OCI-LY7 (cell line): ENCODE data around the gene NOLC1. TPM values are rescaled to one million over a fixed set of nuclear protein-coding genes. Genes with fewer than 3 reads are reported as not detected.

Experiments used
- BruUV-seq: library from RNA; stranded (reverse); fragments of 400-500 nt; replicated peaks from 2 replicates; lab custom pipeline; 2021; lab: Mats Ljungman, UMichigan
- CTCF ChIA-PET: fragments of 300-600 bp; sonication (Branson Sonifier 250); formaldehyde crosslinking; loops from one replicate; lab custom pipeline; 2022; ENCODE audit warnings: antibody characterized with exemption; ENCODE audit not compliant: unreplicated experiment; lab: Charles Lee
- POLR2A ChIA-PET: fragments of 300-600 bp; sonication (Branson Sonifier 250); formaldehyde crosslinking; loops from one replicate; lab custom pipeline; 2022; ENCODE audit warnings: antibody characterized with exemption; lab: Charles Lee
- DNase-seq: peaks from one replicate; pipeline ENCODE4 v3.0.0-alpha.2; 2015; ENCODE audit warnings: low spot score
- H2AFZ ChIP-seq: fragments of 200-600 bp; sonication (generic), shearing (Covaris generic); 2 replicates; pipeline ENCODE4 v1.6.1; 2014; ENCODE audit warnings: mild to moderate bottlenecking, antibody characterized with exemption, low read length, moderate library complexity
- H3K27ac ChIP-seq: fragments of 200-600 bp; sonication (generic); 2 replicates; pipeline ENCODE4 v1.5.1; 2014; ENCODE audit warnings: mixed run types, low read depth, mild to moderate bottlenecking, moderate library complexity, low read length, inconsistent platforms; ENCODE audit not compliant: poor library complexity, severe bottlenecking
- H3K36me3 ChIP-seq: fragments of 200-600 bp; sonication (generic); 2 replicates; pipeline ENCODE4 v1.6.1; 2014; ENCODE audit warnings: mild to moderate bottlenecking, antibody characterized with exemption, low read length, moderate library complexity, mixed read lengths; ENCODE audit not compliant: insufficient read depth
- H3K4me1 ChIP-seq: fragments of 200-600 bp; sonication (generic); 2 replicates; pipeline ENCODE4 v1.5.1; 2014; ENCODE audit warnings: mild to moderate bottlenecking, low read length; ENCODE audit not compliant: insufficient read depth, poor library complexity, severe bottlenecking
- H3K4me2 ChIP-seq: fragments of 200-600 bp; sonication (generic); 2 replicates; pipeline ENCODE4 v1.6.1; 2014; ENCODE audit warnings: mild to moderate bottlenecking, low read length
- H3K4me3 ChIP-seq: fragments of 200-600 bp; sonication (generic); 2 replicates; pipeline ENCODE4 v1.5.1; 2014; ENCODE audit warnings: mild to moderate bottlenecking, low read depth, low read length; ENCODE audit not compliant: poor library complexity, severe bottlenecking
- H3K79me2 ChIP-seq: fragments of 200-600 bp; sonication (generic); 2 replicates; pipeline ENCODE4 v1.6.1; 2016; ENCODE audit warnings: low read depth, mild to moderate bottlenecking, low read length, moderate library complexity, mixed read lengths; ENCODE audit not compliant: insufficient read depth
- H3K9me2 ChIP-seq: fragments of 200-600 bp; sonication (generic); 2 replicates; pipeline ENCODE4 v1.6.1; 2016; ENCODE audit warnings: mild to moderate bottlenecking, low read length, mixed read lengths; ENCODE audit not compliant: insufficient read depth
- H3K9me3 ChIP-seq: fragments of 200-600 bp; sonication (generic); 2 replicates; pipeline ENCODE4 v1.6.1; 2014; ENCODE audit warnings: mild to moderate bottlenecking, mixed run types, low read length, mixed read lengths
- H4K20me1 ChIP-seq: fragments of 200-600 bp; sonication (generic); 2 replicates; pipeline ENCODE4 v1.6.1; 2014; ENCODE audit warnings: mild to moderate bottlenecking, antibody characterized with exemption, low read length, moderate library complexity, mixed read lengths; ENCODE audit not compliant: insufficient read depth
- CTCF ChIP-seq: fragments of 200-600 bp; sonication (generic); conservative IDR thresholded peaks from 2 replicates; pipeline ENCODE4 v1.5.1; 2014; ENCODE audit warnings: mild to moderate bottlenecking, antibody characterized with exemption, low read length, moderate library complexity, mixed read lengths
- EZH2phosphoT487 ChIP-seq: fragments of 200-600 bp; sonication (generic); IDR thresholded peaks from 2 replicates; pipeline ENCODE4 v1.6.1; 2018; ENCODE audit warnings: low read depth, borderline replicate concordance, mild to moderate bottlenecking, mixed run types, antibody characterized with exemption, low read length, moderate library complexity, mixed read lengths
- intact Hi-C: fragments of 100-400 bp; cut with micrococcal nuclease; formaldehyde crosslinking; loops from one replicate; pipeline ENCODE4 v1.10.0; 2022; ENCODE audit not compliant: unreplicated experiment
- total RNA-seq, 2 experiments: library from RNA; depleted of rRNA in 1 of 2; stranded (reverse); fragments of >200 nt in 1 of 2; shearing (Covaris generic) in 1 of 2; gene quantifications; 2 replicates each; pipeline ENCODE4 v1.2.3, GENCODE V29; 2014 to 2022

The NOLC1 gene
- total RNA-seq, 2 experiments from 2014 or later, result 93.5 to 152 TPM

GRCh38 chr10:102139281-102140110 lies 12.7 kb upstream of the NOLC1 start:
- Histone ChIP-seq H3K4me3 (no peak overlapping the region), H3K9me3 (no peaks in the 10 kb centered on the region), H2AFZ (no peak overlapping the region), H3K79me2 (peaks cover 66% of the 10 kb centered on the region), H3K36me3 (peaks cover 98% of the 10 kb centered on the region), H3K4me2 (no peak overlapping the region), H3K27ac (no peak overlapping the region), H3K4me1 (peaks cover 19% of the 10 kb centered on the region), H3K9me2 (no peaks in the 10 kb centered on the region), H4K20me1 (peaks cover 17% of the 10 kb centered on the region)
- intact Hi-C loops, result no loop called here
- CTCF ChIA-PET, result no interaction called here
- no TSS peak for BruUV-seq
- DNase-seq, result no peak
- TF ChIP-seq CTCF (no peak), EZH2phosphoT487 (no peak)
- POLR2A ChIA-PET, result interaction anchor here (1.0 kb wide), 2 partner anchors 37 to 40 kb away, joined by 3 read pairs; no protein-coding TSS in a partner anchor

GRCh38 chr10:102140218-102140617 lies 12.0 kb upstream of the NOLC1 start:
- Histone ChIP-seq H3K9me3 (no peaks in the 10 kb centered on the region), H4K20me1 (peaks cover 10% of the 10 kb centered on the region), H3K9me2 (no peaks in the 10 kb centered on the region), H3K36me3 (peaks cover 98% of the 10 kb centered on the region), H3K4me3 (no peak overlapping the region), H3K79me2 (peaks cover 59% of the 10 kb centered on the region), H3K4me1 (peaks cover 12% of the 10 kb centered on the region), H3K4me2 (no peak overlapping the region), H2AFZ (no peak overlapping the region), H3K27ac (no peak overlapping the region)
- CTCF ChIA-PET, result no interaction called here
- TF ChIP-seq CTCF (no peak), EZH2phosphoT487 (no peak)
- POLR2A ChIA-PET, result interaction anchor here (1.0 kb wide), 1 partner anchor 38 kb away, joined by 3 read pairs; no protein-coding TSS in a partner anchor
- BruUV-seq, result TSS peak; percentile 6
- no peak for DNase-seq
- intact Hi-C loops, result no loop called here

GRCh38 chr10:102140913-102141540 lies 11.2 kb upstream of the NOLC1 start:
- Histone ChIP-seq H3K9me2 (no peaks in the 10 kb centered on the region), H2AFZ (no peak overlapping the region), H3K4me3 (no peak overlapping the region), H3K4me1 (peaks cover 4% of the 10 kb centered on the region), H3K27ac (no peak overlapping the region), H3K9me3 (no peaks in the 10 kb centered on the region), H3K79me2 (peaks cover 51% of the 10 kb centered on the region), H4K20me1 (peaks cover 5% of the 10 kb centered on the region), H3K4me2 (no peak overlapping the region), H3K36me3 (peaks cover 96% of the 10 kb centered on the region)
- TF ChIP-seq EZH2phosphoT487 (no peak), CTCF (no peak)
- ChIA-PET CTCF (no interaction called here), POLR2A (no interaction called here)
- no peak for DNase-seq
- intact Hi-C loops, result no loop called here
- BruUV-seq, result no TSS peak
